K562 (cell line): ENCODE results near the gene ANKRD13D. TPM values are rescaled to one million over a fixed set of nuclear protein-coding genes. Genes with fewer than 3 reads are reported as not detected.
A peak's percentile ranks its signal among the peaks of the same experiment; 100 is the strongest.

ENCODE experiments used
- BCOR ChIP-seq: fragments of 450-650 bp; IDR thresholded peaks from 2 replicates; pipeline ENCODE4 v1.6.1; 2016
- CBFA2T2 ChIP-seq: fragments of 450-650 bp; conservative IDR thresholded peaks from 2 replicates; pipeline ENCODE4 v1.6.1; 2017; ENCODE audit warnings: mild to moderate bottlenecking
- ELF1 ChIP-seq: fragments of 200-800 bp; sonication (Bioruptor generic); IDR thresholded peaks from 2 replicates; pipeline ENCODE4 v1.6.1; 2016; ENCODE audit warnings: missing genetic modification characterization, missing compliant biosample characterization
- FOXJ2 ChIP-seq: fragments of 200-800 bp; sonication (Bioruptor generic); IDR thresholded peaks from 2 replicates; pipeline ENCODE4 v1.6.1; 2016; ENCODE audit warnings: missing genetic modification characterization, missing compliant biosample characterization
- FOXK1 ChIP-seq: sonication (generic); formaldehyde crosslinking; IDR thresholded peaks from 2 replicates; pipeline ENCODE4 v1.8.0; 2022; ENCODE audit warnings: missing genetic modification reagents, mild to moderate bottlenecking, borderline replicate concordance
- HMG20A ChIP-seq: fragments of 450-650 bp; formaldehyde crosslinking; conservative IDR thresholded peaks from 2 replicates; pipeline ENCODE4 v1.4.0; 2020; ENCODE audit warnings: mild to moderate bottlenecking, mixed read lengths
- HOXB6 ChIP-seq: fragments of 250-450 bp; sonication (Bioruptor Pico); IDR thresholded peaks from 2 replicates; pipeline ENCODE4 v1.5.1; 2022; ENCODE audit warnings: mild to moderate bottlenecking, borderline replicate concordance
- KDM2B ChIP-seq: fragments of 250-450 bp; sonication (Bioruptor Pico); IDR thresholded peaks from 2 replicates; pipeline ENCODE4 v1.8.0; 2021; ENCODE audit warnings: mild to moderate bottlenecking, moderate library complexity
- PYGO2 ChIP-seq: fragments of 450-650 bp; IDR thresholded peaks from 2 replicates; pipeline ENCODE4 v1.6.1; 2016; ENCODE audit warnings: mild to moderate bottlenecking, missing genetic modification characterization, moderate library complexity, missing compliant biosample characterization
- RBM39 ChIP-seq: fragments of 200-400 bp; formaldehyde crosslinking; optimal IDR thresholded peaks from 2 replicates; pipeline ENCODE3; 2018; ENCODE audit warnings: low read depth, low read length
- SMAD1 ChIP-seq: fragments of 150-350 bp; IDR thresholded peaks from 2 replicates; pipeline ENCODE4 v1.6.1; 2014; ENCODE audit warnings: low read length, low read depth; ENCODE audit not compliant: partially characterized antibody
- SMAD4 ChIP-seq: fragments of 250-450 bp; sonication (Bioruptor Pico); conservative IDR thresholded peaks from 2 replicates; pipeline ENCODE4 v1.8.0; 2021; ENCODE audit warnings: inconsistent platforms, mild to moderate bottlenecking, moderate library complexity
- SPI1 ChIP-seq: IDR thresholded peaks from 2 replicates; pipeline ENCODE4 v1.6.1; 2011; ENCODE audit warnings: low read depth, low read length, control low read depth, borderline replicate concordance
- ZNF780A ChIP-seq: fragments of 250-450 bp; sonication (Bioruptor Pico); IDR thresholded peaks from 2 replicates; pipeline ENCODE4 v1.5.0; 2021; ENCODE audit warnings: mild to moderate bottlenecking
- polyA plus RNA-seq, 8 experiments: library from polyadenylated mRNA; depleted of rRNA in 4 of 8; stranded (reverse) in 5 of 8; unstranded in 3 of 8; fragments of >200 nt; fragmentation: Nextera tagmentation in 2 of 8; fragmentation: Illumina TruSeq in 1 of 8; extraction: Ambion mirVana in 2 of 8; extraction: Trizol in 1 of 8; gene quantifications; 2 replicates each; pipeline versions ENCODE4 v1.2.1 to v1.2.3, GENCODE V29; 2011 to 2014; ENCODE audit warnings: inconsistent platforms in 1 of 8, missing spikeins in 1 of 8
- total RNA-seq, 7 experiments: library from RNA; depleted of rRNA in 6 of 7; stranded (reverse); fragments of >200 nt in 6 of 7; fragmentation: Illumina TruSeq in 2 of 7; extraction: Trizol in 2 of 7; gene quantifications; 2 replicates each; pipeline versions ENCODE4 v1.2.1 to v1.2.3, GENCODE V29; 2011 to 2021; ENCODE audit warnings: low replicate concordance in 1 of 7
- TF ChIP-seq, protein P1 (sequence below): fragments of 250-450 bp; sonication (Bioruptor Pico); IDR thresholded peaks from 2 replicates; pipeline ENCODE4 v1.4.0; 2020; ENCODE audit warnings: mild to moderate bottlenecking, moderate library complexity
- TF ChIP-seq, protein P2 (sequence below): fragments of 250-450 bp; sonication (Bioruptor Pico); IDR thresholded peaks from 2 replicates; pipeline ENCODE4 v1.5.0; 2021; ENCODE audit warnings: mild to moderate bottlenecking, moderate library complexity
- TF ChIP-seq, protein P3 (sequence below): sonication (generic); formaldehyde crosslinking; IDR thresholded peaks from 2 replicates; pipeline ENCODE4 v1.8.0; 2022; ENCODE audit warnings: mild to moderate bottlenecking, missing genetic modification reagents

The ANKRD13D gene
- total and polyA plus RNA-seq, 9 of the 15 experiments (the other 6 are each of a cell fraction or from before 2014, with no cell fraction given): 0.94 to 40.9 (median 22.4) TPM

DNA sequence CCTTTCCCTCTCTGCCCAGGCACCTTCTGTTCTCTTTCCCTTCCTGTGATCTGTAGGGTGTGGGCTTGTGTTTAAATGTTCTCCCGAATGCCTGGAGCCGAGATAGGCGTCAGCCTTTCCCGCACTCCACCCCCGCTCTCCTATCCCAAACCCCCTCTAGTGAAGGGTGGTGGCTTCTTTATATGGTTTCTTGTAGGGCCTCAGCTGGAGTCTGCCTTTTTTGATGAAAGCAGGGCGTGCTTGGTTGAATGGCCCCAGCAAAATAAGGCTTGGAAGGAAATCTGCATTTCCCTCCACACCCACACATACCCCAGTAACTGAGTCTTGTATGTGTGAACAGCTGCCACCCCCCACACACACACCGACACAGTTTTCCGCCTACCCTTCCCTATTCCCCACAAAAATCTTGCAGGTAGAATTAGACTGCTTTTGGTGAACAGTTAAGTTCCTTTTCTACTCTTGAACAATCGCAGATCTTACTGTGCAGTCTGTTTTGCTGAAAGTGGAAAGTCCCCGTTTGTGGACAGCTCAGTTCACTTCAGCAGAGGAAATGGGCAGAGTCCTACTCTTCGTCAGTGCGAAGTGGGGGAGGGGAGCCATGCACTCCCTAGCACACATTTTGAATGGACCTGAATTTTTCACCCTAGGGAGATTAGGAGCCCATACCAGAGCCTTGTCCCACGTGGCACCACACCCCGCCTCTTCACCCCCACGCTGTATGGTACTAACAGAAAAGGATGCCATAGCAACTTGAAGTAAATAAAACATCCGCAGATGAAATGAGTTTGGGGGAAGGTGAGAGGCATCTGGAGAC is 48.3 kb upstream of the ANKRD13D start (continued):
- TF ChIP-seq, protein P1, sequence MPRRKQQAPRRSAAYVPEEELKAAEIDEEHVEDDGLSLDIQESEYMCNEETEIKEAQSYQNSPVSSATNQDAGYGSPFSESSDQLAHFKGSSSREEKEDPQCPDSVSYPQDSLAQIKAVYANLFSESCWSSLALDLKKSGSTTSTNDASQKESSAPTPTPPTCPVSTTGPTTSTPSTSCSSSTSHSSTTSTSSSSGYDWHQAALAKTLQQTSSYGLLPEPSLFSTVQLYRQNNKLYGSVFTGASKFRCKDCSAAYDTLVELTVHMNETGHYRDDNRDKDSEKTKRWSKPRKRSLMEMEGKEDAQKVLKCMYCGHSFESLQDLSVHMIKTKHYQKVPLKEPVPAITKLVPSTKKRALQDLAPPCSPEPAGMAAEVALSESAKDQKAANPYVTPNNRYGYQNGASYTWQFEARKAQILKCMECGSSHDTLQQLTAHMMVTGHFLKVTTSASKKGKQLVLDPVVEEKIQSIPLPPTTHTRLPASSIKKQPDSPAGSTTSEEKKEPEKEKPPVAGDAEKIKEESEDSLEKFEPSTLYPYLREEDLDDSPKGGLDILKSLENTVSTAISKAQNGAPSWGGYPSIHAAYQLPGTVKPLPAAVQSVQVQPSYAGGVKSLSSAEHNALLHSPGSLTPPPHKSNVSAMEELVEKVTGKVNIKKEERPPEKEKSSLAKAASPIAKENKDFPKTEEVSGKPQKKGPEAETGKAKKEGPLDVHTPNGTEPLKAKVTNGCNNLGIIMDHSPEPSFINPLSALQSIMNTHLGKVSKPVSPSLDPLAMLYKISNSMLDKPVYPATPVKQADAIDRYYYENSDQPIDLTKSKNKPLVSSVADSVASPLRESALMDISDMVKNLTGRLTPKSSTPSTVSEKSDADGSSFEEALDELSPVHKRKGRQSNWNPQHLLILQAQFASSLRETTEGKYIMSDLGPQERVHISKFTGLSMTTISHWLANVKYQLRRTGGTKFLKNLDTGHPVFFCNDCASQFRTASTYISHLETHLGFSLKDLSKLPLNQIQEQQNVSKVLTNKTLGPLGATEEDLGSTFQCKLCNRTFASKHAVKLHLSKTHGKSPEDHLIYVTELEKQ (CRISPR knock-in tag): no peak
- TF ChIP-seq SPI1 (peak; percentile 36; the same call in 1 of the 2 replicates), KDM2B (CRISPR knock-in tag) (no peak), ELF1 (tag) (no peak), SMAD1 (no peak), FOXK1 (CRISPR knock-in tag) (no peak), HOXB6 (CRISPR knock-in tag) (no peak), CBFA2T2 (no peak), PYGO2 (no peak), ZNF780A (CRISPR knock-in tag) (no peak), RBM39 (peak; percentile 58), FOXJ2 (tag) (peak; percentile 89), SMAD4 (no peak), HMG20A (CRISPR knock-in tag) (no peak), BCOR (no peak)
- TF ChIP-seq, protein P2, sequence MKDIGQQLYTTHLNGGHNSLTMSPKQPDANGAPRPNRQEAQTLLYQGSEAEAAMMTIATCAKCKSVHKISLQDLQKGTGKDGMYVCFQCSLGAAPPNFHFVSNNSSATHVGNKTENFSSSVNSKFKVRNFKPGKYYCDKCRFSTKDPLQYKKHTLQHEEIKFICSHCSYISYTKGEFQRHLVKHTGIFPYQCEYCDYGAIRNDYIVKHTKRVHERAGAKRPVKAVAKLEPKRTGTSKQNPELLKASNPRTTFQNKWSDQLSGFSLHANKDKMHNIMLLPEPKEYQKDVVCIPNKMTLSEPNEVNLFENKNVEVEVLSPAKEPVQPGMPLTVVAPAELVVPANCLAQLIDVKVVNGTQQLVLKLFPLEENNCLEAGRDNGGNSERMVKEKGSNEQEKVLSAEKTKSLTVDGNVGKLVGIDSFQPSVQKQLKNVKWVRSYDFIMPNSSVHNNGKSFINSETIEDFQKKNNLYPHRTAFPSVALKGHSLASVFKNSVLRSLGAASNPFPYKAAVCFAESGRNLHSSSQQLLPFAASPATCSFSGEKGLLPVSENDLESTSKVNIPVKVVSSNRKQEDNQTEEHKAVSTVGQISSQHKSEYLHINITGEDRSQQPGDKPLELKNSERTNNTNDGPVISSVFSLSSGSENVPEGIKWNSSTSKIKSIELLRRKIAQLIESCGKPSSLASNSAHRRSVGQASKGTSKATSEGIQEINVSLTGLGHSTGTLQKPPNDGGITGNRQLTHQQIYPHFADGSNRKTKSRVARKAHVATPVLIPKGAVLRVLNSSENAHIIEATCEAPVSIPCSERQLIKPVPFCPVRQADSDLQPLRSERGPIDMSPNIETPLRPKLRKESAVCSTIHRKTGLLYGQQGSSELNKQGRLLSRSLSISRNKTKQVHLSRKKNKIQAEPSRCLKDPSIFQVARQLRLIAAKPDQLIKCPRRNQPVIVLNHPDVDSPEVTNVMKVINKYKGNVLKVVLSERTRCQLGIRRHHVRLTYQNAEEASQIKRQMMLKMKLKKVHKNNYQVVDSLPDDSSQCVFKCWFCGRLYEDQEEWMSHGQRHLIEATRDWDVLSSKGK (CRISPR knock-in tag): no peak
- TF ChIP-seq, protein P3, sequence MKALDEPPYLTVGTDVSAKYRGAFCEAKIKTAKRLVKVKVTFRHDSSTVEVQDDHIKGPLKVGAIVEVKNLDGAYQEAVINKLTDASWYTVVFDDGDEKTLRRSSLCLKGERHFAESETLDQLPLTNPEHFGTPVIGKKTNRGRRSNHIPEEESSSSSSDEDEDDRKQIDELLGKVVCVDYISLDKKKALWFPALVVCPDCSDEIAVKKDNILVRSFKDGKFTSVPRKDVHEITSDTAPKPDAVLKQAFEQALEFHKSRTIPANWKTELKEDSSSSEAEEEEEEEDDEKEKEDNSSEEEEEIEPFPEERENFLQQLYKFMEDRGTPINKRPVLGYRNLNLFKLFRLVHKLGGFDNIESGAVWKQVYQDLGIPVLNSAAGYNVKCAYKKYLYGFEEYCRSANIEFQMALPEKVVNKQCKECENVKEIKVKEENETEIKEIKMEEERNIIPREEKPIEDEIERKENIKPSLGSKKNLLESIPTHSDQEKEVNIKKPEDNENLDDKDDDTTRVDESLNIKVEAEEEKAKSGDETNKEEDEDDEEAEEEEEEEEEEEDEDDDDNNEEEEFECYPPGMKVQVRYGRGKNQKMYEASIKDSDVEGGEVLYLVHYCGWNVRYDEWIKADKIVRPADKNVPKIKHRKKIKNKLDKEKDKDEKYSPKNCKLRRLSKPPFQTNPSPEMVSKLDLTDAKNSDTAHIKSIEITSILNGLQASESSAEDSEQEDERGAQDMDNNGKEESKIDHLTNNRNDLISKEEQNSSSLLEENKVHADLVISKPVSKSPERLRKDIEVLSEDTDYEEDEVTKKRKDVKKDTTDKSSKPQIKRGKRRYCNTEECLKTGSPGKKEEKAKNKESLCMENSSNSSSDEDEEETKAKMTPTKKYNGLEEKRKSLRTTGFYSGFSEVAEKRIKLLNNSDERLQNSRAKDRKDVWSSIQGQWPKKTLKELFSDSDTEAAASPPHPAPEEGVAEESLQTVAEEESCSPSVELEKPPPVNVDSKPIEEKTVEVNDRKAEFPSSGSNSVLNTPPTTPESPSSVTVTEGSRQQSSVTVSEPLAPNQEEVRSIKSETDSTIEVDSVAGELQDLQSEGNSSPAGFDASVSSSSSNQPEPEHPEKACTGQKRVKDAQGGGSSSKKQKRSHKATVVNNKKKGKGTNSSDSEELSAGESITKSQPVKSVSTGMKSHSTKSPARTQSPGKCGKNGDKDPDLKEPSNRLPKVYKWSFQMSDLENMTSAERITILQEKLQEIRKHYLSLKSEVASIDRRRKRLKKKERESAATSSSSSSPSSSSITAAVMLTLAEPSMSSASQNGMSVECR (CRISPR knock-in tag): peak; percentile 77; the same call in 1 of the 2 replicates
